Activated T-cell treated with anti-CD3 and anti-CD28 coated beads for 4 hours (primary cell): ENCODE measurements around the gene AP3M1.
A peak's percentile ranks its signal among the peaks of the same experiment; 100 is the strongest.

Experiments used
- DNase-seq: peaks from one replicate; pipeline ENCODE4 v3.0.0-alpha.2; 2020

The AP3M1 gene

GRCh38 chr10:74110120-74110519 is 40.5 kb downstream of the AP3M1 start:
- no peak for DNase-seq

DNA sequence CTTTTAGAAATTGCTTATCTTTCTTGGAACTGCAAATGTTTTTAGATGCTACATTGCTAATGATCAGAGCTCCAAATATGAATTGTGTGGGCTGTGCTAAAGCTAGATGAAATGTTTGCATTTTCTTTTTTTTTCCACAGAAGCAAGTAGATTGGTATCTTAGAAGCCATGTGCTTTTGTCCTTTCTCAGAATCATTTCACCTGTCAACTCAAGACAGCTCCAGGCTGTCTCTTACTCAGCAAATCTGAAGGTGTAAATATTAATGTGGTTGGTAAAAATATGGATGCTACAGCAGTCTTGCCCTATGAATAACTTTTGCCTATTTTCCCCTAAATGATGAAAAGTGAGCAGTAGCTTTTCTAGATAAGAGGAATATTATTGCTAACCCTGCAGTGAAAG is 41.2 kb downstream of the AP3M1 start:
- no peak for DNase-seq

DNA sequence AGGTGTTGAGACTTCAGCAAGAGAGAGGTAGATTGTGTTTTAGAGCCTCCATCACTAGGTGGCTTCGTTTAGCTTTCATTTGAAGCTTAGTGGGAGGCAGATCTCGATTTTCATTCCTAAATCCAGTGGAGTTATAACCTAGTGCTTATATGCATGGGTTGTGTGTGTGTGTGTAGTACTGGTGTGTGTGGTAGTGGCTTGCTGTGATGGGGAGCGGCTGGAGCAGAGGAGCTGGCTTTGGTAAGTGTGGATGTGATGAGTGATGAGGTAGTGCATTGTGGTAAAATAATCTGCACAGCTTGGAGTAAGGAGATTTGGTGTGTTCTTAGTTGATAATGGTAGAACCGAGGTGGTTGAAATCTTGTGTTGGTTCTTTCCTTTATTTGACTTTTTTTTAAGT is 43.2 kb downstream of the AP3M1 start:
- DNase-seq, result no peak

GRCh38 chr10:74104996-74105395 is 45.6 kb downstream of the AP3M1 start:
- DNase-seq, result no peak

- no peak for DNase-seq
Measured at GRCh38 chr10:74104480-74104879, 46.1 kb downstream of the AP3M1 start.

- no peak for DNase-seq
Measured at GRCh38 chr10:74103560-74104258, 46.9 kb downstream of the AP3M1 start.

DNA sequence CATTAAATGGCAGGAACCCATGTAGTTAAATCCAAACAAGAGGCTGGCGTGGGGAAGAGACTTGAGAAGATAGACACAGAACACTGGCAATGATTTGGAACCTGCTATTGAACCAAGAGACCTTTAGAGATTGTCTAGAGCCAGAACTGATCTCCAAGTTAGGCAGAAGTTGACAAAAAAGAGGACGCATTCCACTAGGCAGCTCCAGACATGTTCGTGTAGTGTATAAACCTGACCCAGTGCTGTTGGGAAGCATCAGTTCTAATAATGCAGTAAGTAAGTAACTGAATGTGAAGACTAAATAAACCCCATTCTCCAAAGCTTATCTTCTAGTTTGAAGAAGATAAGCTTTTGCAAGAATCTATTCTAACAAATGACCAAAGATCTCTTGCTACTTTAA is 50.8 kb downstream of the AP3M1 start:
- DNase-seq, result no peak

GRCh38 chr10:74099420-74099819 is 51.2 kb downstream of the AP3M1 start:
- DNase-seq, result no peak

- DNase-seq, result no peak
Measured at GRCh38 chr10:74097776-74098175, 52.9 kb downstream of the AP3M1 start.

GRCh38 chr10:74096777-74097176 is 53.9 kb downstream of the AP3M1 start:
- no peak for DNase-seq

DNA sequence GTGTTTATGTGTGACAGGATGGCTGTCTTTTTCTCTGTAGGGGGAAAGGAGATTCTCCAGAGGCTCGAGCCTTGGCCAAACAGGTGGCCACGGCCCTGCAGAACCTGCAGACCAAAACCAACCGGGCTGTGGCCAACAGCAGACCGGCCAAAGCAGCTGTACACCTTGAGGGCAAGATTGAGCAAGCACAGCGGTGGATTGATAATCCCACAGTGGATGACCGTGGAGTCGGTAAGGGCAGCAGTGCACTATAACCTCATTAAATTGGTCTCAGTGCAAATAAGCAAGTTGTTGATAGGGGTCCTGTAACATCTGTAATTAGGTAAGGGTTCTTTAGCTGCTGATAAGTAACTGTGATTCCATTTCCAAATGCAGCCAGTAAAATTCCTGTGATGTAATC is 56.4 kb downstream of the AP3M1 start:
- no peak for DNase-seq

DNA sequence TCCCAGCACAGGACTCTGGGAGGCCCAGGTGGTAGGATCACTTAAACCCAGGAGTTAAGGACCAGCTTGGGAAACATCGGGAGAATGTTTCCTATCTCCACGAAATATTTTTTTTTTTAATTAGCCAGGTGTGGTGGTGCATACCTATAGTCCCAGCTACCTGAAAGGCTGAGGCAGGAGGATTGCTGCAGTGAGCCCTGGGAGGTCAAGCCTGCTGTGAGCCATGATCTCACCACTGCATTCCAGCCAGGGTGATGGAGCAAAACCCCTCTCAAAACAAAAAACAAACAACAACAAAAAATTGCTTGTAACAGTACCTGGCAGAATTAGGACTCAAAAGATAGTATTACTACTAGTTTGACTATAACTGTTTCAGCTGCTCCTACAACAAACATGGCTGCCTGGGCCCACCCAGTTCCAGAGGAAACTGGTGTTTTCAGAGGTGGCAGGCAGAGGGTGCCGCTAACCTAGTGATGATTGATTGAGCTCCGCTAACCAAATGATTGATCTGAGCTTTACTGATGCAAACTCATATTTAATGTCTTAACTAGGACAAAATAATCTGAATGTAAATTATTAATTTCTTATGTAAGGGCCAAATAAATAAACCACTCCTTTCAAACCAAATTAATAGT is 57.0 kb downstream of the AP3M1 start:
- DNase-seq, result no peak

- DNase-seq, result no peak
Measured at GRCh38 chr10:74092372-74092771, 58.3 kb downstream of the AP3M1 start.

GRCh38 chr10:74088722-74089121 is 61.9 kb downstream of the AP3M1 start:
- no peak for DNase-seq

GRCh38 chr10:74086317-74086716 is 64.3 kb downstream of the AP3M1 start:
- DNase-seq, result no peak

DNA sequence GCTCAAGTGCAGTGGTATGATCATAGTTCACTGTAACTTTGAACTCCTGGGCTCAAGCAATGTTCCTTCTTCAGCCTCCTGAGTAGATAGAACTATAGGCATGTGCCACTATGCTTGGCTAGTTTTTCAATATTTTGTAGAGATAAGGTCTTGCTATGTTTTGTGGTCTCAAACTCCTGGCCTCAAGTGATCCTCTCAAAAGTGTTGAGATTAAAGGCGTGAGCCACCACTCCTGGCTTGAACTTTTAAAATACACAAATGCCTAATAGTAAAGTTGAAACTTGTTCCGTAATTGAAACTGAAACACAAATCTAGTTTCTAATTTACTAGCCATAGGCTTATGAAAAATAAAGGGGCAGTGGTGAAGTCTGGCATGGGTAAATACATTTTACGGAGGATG is 65.7 kb downstream of the AP3M1 start:
- DNase-seq, result no peak

- no peak for DNase-seq
Measured at GRCh38 chr10:74083304-74083703, 67.3 kb downstream of the AP3M1 start.

DNA sequence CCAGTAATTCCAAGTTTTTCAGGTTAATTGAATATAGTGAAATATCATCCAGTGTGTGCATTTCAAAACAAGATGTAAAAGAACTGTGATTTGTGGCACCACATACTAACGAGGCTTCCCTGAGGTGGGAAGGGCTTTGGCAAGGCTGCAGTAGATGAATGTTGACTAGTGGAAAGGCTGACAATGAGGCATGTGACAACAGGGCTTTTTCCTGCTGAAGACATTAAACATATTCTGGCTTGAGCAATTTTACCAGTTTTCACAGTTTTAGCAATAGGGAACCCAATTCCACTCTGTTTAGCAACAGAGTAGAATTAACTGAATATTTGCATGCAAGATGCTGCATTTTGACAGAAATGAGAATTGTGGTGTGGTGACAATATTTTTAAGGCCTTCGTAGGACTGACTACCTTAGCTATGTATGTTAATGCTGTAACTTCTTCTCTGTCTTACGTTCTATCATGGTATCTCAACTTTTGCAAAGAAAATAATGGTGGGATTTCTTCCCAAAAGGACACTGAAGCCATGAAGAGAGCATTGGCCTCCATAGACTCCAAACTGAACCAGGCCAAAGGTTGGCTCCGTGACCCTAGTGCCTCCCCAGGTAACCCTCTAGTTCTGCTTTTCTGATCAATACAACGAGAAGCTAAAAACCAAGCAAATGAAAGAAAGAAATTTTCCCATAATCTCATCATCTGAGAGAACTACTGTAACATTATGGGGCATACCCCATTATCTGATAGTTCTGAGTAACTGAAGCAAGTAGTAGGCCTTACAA is 68.5 kb downstream of the AP3M1 start:
- DNase-seq, result no peak

GRCh38 chr10:74081192-74081803 is 69.3 kb downstream of the AP3M1 start:
- DNase-seq, result peak; percentile 23

DNA sequence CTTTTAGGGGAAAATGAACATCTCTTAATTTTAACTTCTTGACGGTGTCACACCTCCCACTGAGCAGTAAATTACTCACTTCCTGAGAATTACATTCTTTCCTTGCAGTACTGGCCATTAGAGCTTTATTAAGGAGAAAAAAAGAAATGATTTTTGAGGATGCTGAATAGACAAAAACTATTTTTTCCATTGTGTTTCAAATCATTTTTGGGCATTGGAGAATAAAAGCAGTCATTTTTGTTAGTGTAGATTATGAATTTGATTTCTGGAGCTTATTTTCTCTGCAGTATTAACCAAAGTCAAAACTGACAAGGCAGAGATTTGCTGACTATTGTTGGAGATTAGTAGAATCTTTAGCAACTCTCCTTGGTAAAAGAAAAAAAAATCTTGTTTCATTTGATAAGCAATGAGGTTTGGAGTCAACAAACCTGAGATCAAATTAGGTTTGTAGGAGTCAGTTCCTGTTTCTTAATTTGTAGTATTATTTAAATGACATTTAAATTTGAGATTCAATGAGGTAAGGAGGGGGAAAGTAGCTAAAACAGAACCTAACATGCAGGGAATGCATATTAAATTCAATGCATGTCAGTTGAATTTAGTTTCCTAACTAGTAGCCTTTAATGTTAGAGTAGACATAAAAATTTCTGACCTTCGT is 70.6 kb downstream of the AP3M1 start:
- no peak for DNase-seq

DNA sequence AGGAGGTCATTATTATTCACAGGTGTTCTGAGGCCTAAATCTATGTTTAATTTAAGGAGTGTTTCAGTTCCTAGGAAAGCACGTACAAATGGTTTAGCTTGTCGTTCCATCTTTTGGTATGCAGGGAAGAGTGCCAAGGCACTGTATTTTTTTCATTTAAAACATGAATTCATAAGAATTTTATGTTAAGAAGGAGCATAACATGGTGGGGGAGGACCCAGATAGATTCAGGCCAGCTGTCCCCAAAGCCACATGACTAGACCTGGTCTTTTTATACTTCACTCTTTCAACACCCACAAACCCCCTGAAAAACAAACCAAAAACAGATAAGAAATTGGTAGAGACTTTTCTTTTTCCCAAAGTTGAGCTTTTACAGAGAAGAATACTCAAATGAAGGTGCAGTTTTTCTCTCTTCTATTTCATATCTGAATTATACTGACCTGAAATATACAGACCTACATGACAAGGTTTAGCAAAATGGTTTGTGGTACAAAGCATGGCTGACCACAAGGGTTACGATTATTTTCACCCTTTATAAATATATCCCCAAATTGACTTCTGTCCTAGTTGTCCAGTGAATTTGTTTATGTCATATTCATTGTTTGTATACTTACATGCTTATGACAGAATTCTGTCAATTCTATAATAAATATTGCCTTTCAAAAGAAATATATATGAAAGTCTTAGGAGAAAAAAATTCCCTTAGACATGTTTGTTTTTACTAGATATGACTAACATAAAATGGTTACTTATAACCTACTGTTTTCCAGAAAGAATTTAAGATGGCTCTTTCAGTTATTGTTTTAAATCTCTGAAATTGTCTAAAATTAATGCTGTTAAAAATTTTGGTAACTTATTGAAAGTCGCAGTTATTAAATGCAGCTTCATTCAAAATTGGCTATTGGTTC is 71.3 kb downstream of the AP3M1 start:
- no peak for DNase-seq

DNA sequence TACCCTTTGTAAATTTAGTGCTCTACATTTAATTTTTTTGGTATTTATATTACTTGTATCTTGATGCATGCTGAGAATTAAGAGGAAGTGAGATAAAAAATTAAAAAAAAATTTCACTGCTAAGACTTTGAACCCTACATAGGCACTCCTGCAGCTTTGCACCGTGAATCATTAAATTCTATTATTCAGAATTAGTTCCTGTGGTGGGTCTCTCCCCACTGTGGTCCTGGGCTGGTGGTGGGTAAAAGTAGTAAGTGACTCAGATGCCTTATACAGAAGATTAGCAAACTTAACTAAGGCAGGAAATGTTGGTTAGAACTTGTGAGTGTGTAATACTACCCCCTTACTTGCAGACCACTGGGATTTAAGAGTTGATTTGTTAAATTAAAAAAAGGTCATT is 72.6 kb downstream of the AP3M1 start:
- peak; percentile 2 for DNase-seq
